Measurements from ENCODE around the gene DPP7. TPM values are rescaled to one million over a fixed set of nuclear protein-coding genes. Genes with fewer than 3 reads are reported as not detected.
A peak's percentile ranks its signal among the peaks of the same experiment; 100 is the strongest.

Gene DPP7
- 100 to 1,000 TPM; 165 to 188 TPM for total RNA-seq

GRCh38 chr9:137114613-137115393 lies at the start of gene DPP7:
DPP7 (minus strand) TSS chr9:137114733; CDS start chr9:137114713, 20 bp downstream.
- peaks cover 23% of the 10 kb centered on the region for H3K36me3 ChIP-seq
- peak within 1 kb of the TSS; percentile 82 to 97 for H3K27ac ChIP-seq
- peak; percentile 70 for DNase-seq (ENCODE audit: low spot score)
- H3K4me1 ChIP-seq, result peaks cover 0 to 42% of the 10 kb centered on the region in 2 donors
- H3K9me3 ChIP-seq, result no peaks in the 10 kb centered on the region
- peak in 1 of 2 donors; percentile 6 for TF ChIP-seq CTCF (IDR thresholded peaks at IDR 0.05)
- H3K27me3 ChIP-seq, result no peaks in the 10 kb centered on the region
- H3K4me3 ChIP-seq, result peak within 1 kb of the TSS; percentile 88 to 91

- no peak for DNase-seq (ENCODE audit: low spot score)
- TF ChIP-seq CTCF (IDR thresholded peaks at IDR 0.05), result no peak
- Histone ChIP-seq H3K27ac (no peak overlapping the region), H3K4me1 (peaks cover 0 to 50% of the 10 kb centered on the region in 2 donors), H3K27me3 (peaks cover 50 to 89% of the 10 kb centered on the region in 2 donors), H3K36me3 (no peaks in the 10 kb centered on the region), H3K4me3 (no peak overlapping the region), H3K9me3 (no peaks in the 10 kb centered on the region)
Observed at GRCh38 chr9:137163805-137164204, 49.3 kb upstream of the DPP7 start.

GRCh38 chr9:137163365-137163715 lies 48.8 kb upstream of the DPP7 start:
- Histone ChIP-seq H3K27ac (no peak overlapping the region), H3K4me3 (peak overlapping the region; percentile 21 to 38), H3K4me1 (peaks cover 0 to 45% of the 10 kb centered on the region in 2 donors), H3K27me3 (peaks cover 50 to 88% of the 10 kb centered on the region in 2 donors), H3K9me3 (no peaks in the 10 kb centered on the region), H3K36me3 (no peaks in the 10 kb centered on the region)
- no peak for TF ChIP-seq CTCF (IDR thresholded peaks at IDR 0.05)
- DNase-seq (ENCODE audit: low spot score), result no peak

- H3K27me3 ChIP-seq, result peaks cover 44 to 82% of the 10 kb centered on the region in 2 donors
- H3K27ac ChIP-seq, result no peak overlapping the region
- peak in 1 of 2 donors; percentile 19 for TF ChIP-seq CTCF (IDR thresholded peaks at IDR 0.05)
- peak overlapping the region; percentile 21 to 38 for H3K4me3 ChIP-seq
- no peak for DNase-seq (ENCODE audit: low spot score)
- peaks cover 0 to 39% of the 10 kb centered on the region in 2 donors for H3K4me1 ChIP-seq
- H3K9me3 ChIP-seq, result no peaks in the 10 kb centered on the region
- H3K36me3 ChIP-seq, result no peaks in the 10 kb centered on the region
Observed at GRCh38 chr9:137162505-137163364, 48.2 kb upstream of the DPP7 start.

- peak overlapping the region in 1 of 2 donors; percentile 4 for H3K4me3 ChIP-seq
- TF ChIP-seq CTCF (IDR thresholded peaks at IDR 0.05), result no peak
- H3K9me3 ChIP-seq, result no peaks in the 10 kb centered on the region
- no peak overlapping the region for H3K27ac ChIP-seq
- peaks cover 0 to 34% of the 10 kb centered on the region in 2 donors for H3K4me1 ChIP-seq
- no peak for DNase-seq (ENCODE audit: low spot score)
- H3K27me3 ChIP-seq, result peaks cover 41 to 73% of the 10 kb centered on the region in 2 donors
- no peaks in the 10 kb centered on the region for H3K36me3 ChIP-seq
Observed at GRCh38 chr9:137161558-137162486, 47.3 kb upstream of the DPP7 start.
